Measurements from ENCODE around the gene SLFN14. TPM values are rescaled to one million over a fixed set of nuclear protein-coding genes. Genes with fewer than 3 reads are reported as not detected.
"Not testable (repeated sequence)": the region's sequence is repeated elsewhere in the genome, so short reads cannot be mapped to it uniquely, and the experiment has no call there.

The SLFN14 gene
- total RNA-seq, 1 donor from 2014 or later: 0.45 TPM

GRCh38 chr17:35566968-35567367 is 6.3 kb upstream of the SLFN14 start:
- DNase-seq (ENCODE audit: low spot score): no peak
- ATAC-seq: no peak
- intact Hi-C loops (cut with DNase I): no loop called here

GRCh38 chr17:35563181-35563580 is 2.6 kb upstream of the SLFN14 start:
- intact Hi-C loops (cut with DNase I); ATAC-seq; DNase-seq (ENCODE audit: low spot score): not testable (repeated sequence)

GRCh38 chr17:35559495-35560210 is 966 bp downstream of the SLFN14 start:
- intact Hi-C loops (cut with DNase I): no loop called here
- ATAC-seq: no peak
- DNase-seq (ENCODE audit: low spot score): no peak

GRCh38 chr17:35557353-35557752 is 3.3 kb downstream of the SLFN14 start:
- intact Hi-C loops (cut with DNase I): no loop called here
- ATAC-seq (no peak), DNase-seq (ENCODE audit: low spot score) (no peak)

- no peak for DNase-seq (ENCODE audit: low spot score)
- intact Hi-C loops (cut with DNase I): no loop called here
- no peak for ATAC-seq
Observed at GRCh38 chr17:35555691-35556090, 4.9 kb downstream of the SLFN14 start.

GRCh38 chr17:35554668-35555067 is 6.0 kb downstream of the SLFN14 start:
- intact Hi-C loops (cut with DNase I): no loop called here
- ATAC-seq (no peak), DNase-seq (ENCODE audit: low spot score) (no peak)

- no peak for DNase-seq (ENCODE audit: low spot score)
- no peak for ATAC-seq
- intact Hi-C loops (cut with DNase I): no loop called here
Observed at GRCh38 chr17:35553310-35553709, 7.3 kb downstream of the SLFN14 start.

GRCh38 chr17:35548978-35549377 is 11.6 kb downstream of the SLFN14 start:
- intact Hi-C loops (cut with DNase I): loop anchor here (10.0 kb wide), 1 partner anchor 364 kb away; no protein-coding TSS in a partner anchor
- ATAC-seq (no peak), DNase-seq (ENCODE audit: low spot score) (no peak)

GRCh38 chr17:35548208-35548810 is 12.3 kb downstream of the SLFN14 start:
- no peak for DNase-seq (ENCODE audit: low spot score)
- ATAC-seq: no peak
- intact Hi-C loops (cut with DNase I): loop anchor here (10.0 kb wide), 1 partner anchor 364 kb away; no protein-coding TSS in a partner anchor

GRCh38 chr17:35546487-35546886 is 14.1 kb downstream of the SLFN14 start:
- ATAC-seq (no peak), DNase-seq (ENCODE audit: low spot score) (no peak)
- intact Hi-C loops (cut with DNase I): loop anchor here (10.0 kb wide), 1 partner anchor 362 kb away; no protein-coding TSS in a partner anchor

GRCh38 chr17:35545150-35545549 is 15.5 kb downstream of the SLFN14 start:
- intact Hi-C loops (cut with DNase I): loop anchor here (10.0 kb wide), 1 partner anchor 360 kb away; no protein-coding TSS in a partner anchor
- ATAC-seq (no peak), DNase-seq (ENCODE audit: low spot score) (no peak)

GRCh38 chr17:35543856-35544255 is 16.8 kb downstream of the SLFN14 start:
- intact Hi-C loops (cut with DNase I): loop anchor here (10.0 kb wide), 1 partner anchor 359 kb away; no protein-coding TSS in a partner anchor
- ATAC-seq: no peak
- no peak for DNase-seq (ENCODE audit: low spot score)

GRCh38 chr17:35542990-35543389 is 17.6 kb downstream of the SLFN14 start:
- intact Hi-C loops (cut with DNase I): loop anchor here (10.0 kb wide), 1 partner anchor 358 kb away; no protein-coding TSS in a partner anchor

GRCh38 chr17:35541434-35541833 is 19.2 kb downstream of the SLFN14 start:
- DNase-seq (ENCODE audit: low spot score) (no peak), ATAC-seq (no peak)
- intact Hi-C loops (cut with DNase I): loop anchor here (10.0 kb wide), 1 partner anchor 357 kb away; no protein-coding TSS in a partner anchor

More at GRCh38 chr17:35542990-35543389, 17.6 kb downstream of the SLFN14 start:
- ATAC-seq (no peak), DNase-seq (ENCODE audit: low spot score) (no peak)

- intact Hi-C loops (cut with DNase I): loop anchor here (10.0 kb wide), 1 partner anchor 356 kb away; no protein-coding TSS in a partner anchor
- peak; percentile 73 for ATAC-seq
- peak; percentile 69 for DNase-seq (ENCODE audit: low spot score)
Observed at GRCh38 chr17:35540589-35541404, 19.8 kb downstream of the SLFN14 start.

GRCh38 chr17:35539659-35540026 is 21.0 kb downstream of the SLFN14 start:
- intact Hi-C loops (cut with DNase I): loop anchor here (5.0 to 10.0 kb wide), 2 partner anchors 227 to 355 kb away; no protein-coding TSS in a partner anchor
- ATAC-seq (no peak), DNase-seq (ENCODE audit: low spot score) (no peak)

GRCh38 chr17:35537601-35538141 is 22.9 kb downstream of the SLFN14 start, which contains the start of gene SLFN12L:
Gene SLFN12L (minus strand): TSS chr17:35537678. CDS start chr17:35522364, 15,314 bp downstream.
- DNase-seq (ENCODE audit: low spot score) (no peak), ATAC-seq (peak; percentile 52)
- intact Hi-C loops (cut with DNase I): loop anchor here (5.0 kb wide), 1 partner anchor 225 kb away; no protein-coding TSS in a partner anchor

- DNase-seq (ENCODE audit: low spot score): no peak
- intact Hi-C loops (cut with DNase I): loop anchor here (5.0 kb wide), 1 partner anchor 224 kb away; no protein-coding TSS in a partner anchor
- ATAC-seq: no peak
Observed at GRCh38 chr17:35536664-35537171, 23.9 kb downstream of the SLFN14 start.
